ENCODE results near the gene NTM.

Gene NTM

GRCh38 chr11:131947511-131947910 is 577.1 kb downstream of the NTM start:
- Histone ChIP-seq H3K27ac (ENCODE audit: low read length) (no peak overlapping the region), H3K79me2 (ENCODE audit: low read length) (no peaks in the 10 kb centered on the region), H4K20me1 (ENCODE audit: insufficient read depth, low read length) (no peaks in the 10 kb centered on the region), H3K9ac (ENCODE audit: low read length) (no peak overlapping the region), H2AFZ (ENCODE audit: low read depth, low read length) (no peak overlapping the region), H3K4me2 (ENCODE audit: low read length) (no peak overlapping the region), H3K36me3 (replicated peaks; ENCODE audit: low read depth, low read length) (no peaks in the 10 kb centered on the region), H3K4me1 (ENCODE audit: low read length) (no peaks in the 10 kb centered on the region), H3K9me3 (ENCODE audit: insufficient read depth, low read length) (no peaks in the 10 kb centered on the region), H3K27me3 (ENCODE audit: low read depth, low read length) (peaks cover 11% of the 10 kb centered on the region; the same call in 1 of the 2 replicates), H3K4me3 (ENCODE audit: low read length) (no peak overlapping the region)
- no peak for TF ChIP-seq EZH2phosphoT487 (IDR thresholded peaks at IDR 0.05; ENCODE audit: low read depth)
- no peak for TF ChIP-seq CTCF (IDR thresholded peaks at IDR 0.05; ENCODE audit: low read depth, low read length)

- H4K20me1 ChIP-seq (ENCODE audit: insufficient read depth, low read length): no peaks in the 10 kb centered on the region
- peaks cover 5% of the 10 kb centered on the region for H3K4me1 ChIP-seq (ENCODE audit: low read length)
Measured at GRCh38 chr11:131951121-131951520, 580.7 kb downstream of the NTM start.

GRCh38 chr11:131954146-131954545 is 583.7 kb downstream of the NTM start:
- no peaks in the 10 kb centered on the region for H3K9me3 ChIP-seq (ENCODE audit: insufficient read depth, low read length)
- H3K4me3 ChIP-seq (ENCODE audit: low read length): no peak overlapping the region
- H3K4me1 ChIP-seq (ENCODE audit: low read length): peaks cover 10% of the 10 kb centered on the region
- no peak overlapping the region for H3K4me2 ChIP-seq (ENCODE audit: low read length)
- no peaks in the 10 kb centered on the region for H3K36me3 ChIP-seq (replicated peaks; ENCODE audit: low read depth, low read length)
- no peaks in the 10 kb centered on the region for H4K20me1 ChIP-seq (ENCODE audit: insufficient read depth, low read length)
- no peaks in the 10 kb centered on the region for H3K79me2 ChIP-seq (ENCODE audit: low read length)
- TF ChIP-seq EZH2phosphoT487 (IDR thresholded peaks at IDR 0.05; ENCODE audit: low read depth) (no peak), CTCF (IDR thresholded peaks at IDR 0.05; ENCODE audit: low read depth, low read length) (no peak)
- no peak overlapping the region for H2AFZ ChIP-seq (ENCODE audit: low read depth, low read length)
- H3K9ac ChIP-seq (ENCODE audit: low read length): no peak overlapping the region
- H3K27ac ChIP-seq (ENCODE audit: low read length): no peak overlapping the region
- peaks cover 14% of the 10 kb centered on the region for H3K27me3 ChIP-seq (ENCODE audit: low read depth, low read length)

More at GRCh38 chr11:131951121-131951520, 580.7 kb downstream of the NTM start:
- H3K27me3 ChIP-seq (ENCODE audit: low read depth, low read length): peaks cover 17% of the 10 kb centered on the region
- H3K27ac ChIP-seq (ENCODE audit: low read length): no peak overlapping the region
- no peak overlapping the region for H3K9ac ChIP-seq (ENCODE audit: low read length)
- no peak overlapping the region for H3K4me3 ChIP-seq (ENCODE audit: low read length)
- H3K79me2 ChIP-seq (ENCODE audit: low read length): no peaks in the 10 kb centered on the region
- H3K9me3 ChIP-seq (ENCODE audit: insufficient read depth, low read length): no peaks in the 10 kb centered on the region
- no peaks in the 10 kb centered on the region for H3K36me3 ChIP-seq (replicated peaks; ENCODE audit: low read depth, low read length)
- no peak overlapping the region for H2AFZ ChIP-seq (ENCODE audit: low read depth, low read length)
- no peak overlapping the region for H3K4me2 ChIP-seq (ENCODE audit: low read length)
- no peak for TF ChIP-seq CTCF (IDR thresholded peaks at IDR 0.05; ENCODE audit: low read depth, low read length)
- no peak for TF ChIP-seq EZH2phosphoT487 (IDR thresholded peaks at IDR 0.05; ENCODE audit: low read depth)

- H3K27me3 ChIP-seq (ENCODE audit: low read depth, low read length): peaks cover 14% of the 10 kb centered on the region
- H3K4me2 ChIP-seq (ENCODE audit: low read length): peak overlapping the region; percentile 16
- no peaks in the 10 kb centered on the region for H3K9me3 ChIP-seq (ENCODE audit: insufficient read depth, low read length)
- H3K4me1 ChIP-seq (ENCODE audit: low read length): peaks cover 10% of the 10 kb centered on the region
- TF ChIP-seq EZH2phosphoT487 (IDR thresholded peaks at IDR 0.05; ENCODE audit: low read depth) (no peak), CTCF (IDR thresholded peaks at IDR 0.05; ENCODE audit: low read depth, low read length) (no peak)
- H3K79me2 ChIP-seq (ENCODE audit: low read length): no peaks in the 10 kb centered on the region
- no peak overlapping the region for H3K9ac ChIP-seq (ENCODE audit: low read length)
- H4K20me1 ChIP-seq (ENCODE audit: insufficient read depth, low read length): no peaks in the 10 kb centered on the region
- no peaks in the 10 kb centered on the region for H3K36me3 ChIP-seq (replicated peaks; ENCODE audit: low read depth, low read length)
- no peak overlapping the region for H3K27ac ChIP-seq (ENCODE audit: low read length)
- H3K4me3 ChIP-seq (ENCODE audit: low read length): no peak overlapping the region
- H2AFZ ChIP-seq (ENCODE audit: low read depth, low read length): no peak overlapping the region
Measured at GRCh38 chr11:131955904-131956303, 585.5 kb downstream of the NTM start.

All from OCI-LY3 (cell line).